Fibroblast of the aortic adventitia (primary cell): ENCODE results near the gene FAM120A. TPM values are rescaled to one million over a fixed set of nuclear protein-coding genes. Genes with fewer than 3 reads are reported as not detected.

ENCODE experiments used
- DNase-seq: peaks from one replicate; pipeline ENCODE4 v3.0.0-alpha.2; 2010; ENCODE audit warnings: low read depth
- H3K4me3 ChIP-seq: 2 replicates; pipeline ENCODE4 v1.5.1; 2011; ENCODE audit warnings: low read depth, mild to moderate bottlenecking, control low read depth, low read length, moderate library complexity
- total RNA-seq: library from RNA; depleted of rRNA; stranded (reverse); fragments of >200 nt; gene quantifications from 2 replicates; pipeline ENCODE4 v1.2.3, GENCODE V29; 2012; ENCODE audit warnings: low replicate concordance
- TF ChIP-seq, protein P1 (sequence below): IDR thresholded peaks from 2 replicates; pipeline ENCODE4 v1.5.1; 2011; ENCODE audit warnings: mild to moderate bottlenecking, low read length, control low read depth, inconsistent platforms; ENCODE audit not compliant: insufficient read depth

Gene FAM120A
- total RNA-seq, 1 donor, result 116 TPM

DNA sequence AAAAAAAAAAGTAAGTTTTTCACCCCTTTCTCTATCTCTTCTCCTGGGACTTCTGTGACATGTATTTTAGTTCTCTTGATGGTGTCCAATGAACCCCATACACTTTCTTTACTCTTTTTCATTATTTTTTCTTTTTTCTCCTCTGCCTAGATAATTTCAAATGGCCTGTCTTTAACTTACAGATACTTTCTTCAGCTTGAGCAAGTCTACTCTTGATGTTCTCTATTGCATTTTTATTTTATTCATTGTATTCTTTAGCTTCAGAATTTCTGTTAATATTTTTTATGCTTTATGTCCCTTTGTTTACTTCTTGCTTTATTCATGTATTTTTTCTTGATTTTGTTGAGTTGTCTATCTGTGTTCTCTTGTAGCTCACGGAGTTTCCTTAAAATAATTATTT, 32.5 kb upstream of the FAM120A start:
- no peak overlapping the region for H3K4me3 ChIP-seq
- DNase-seq, result no peak
- TF ChIP-seq, protein P1, sequence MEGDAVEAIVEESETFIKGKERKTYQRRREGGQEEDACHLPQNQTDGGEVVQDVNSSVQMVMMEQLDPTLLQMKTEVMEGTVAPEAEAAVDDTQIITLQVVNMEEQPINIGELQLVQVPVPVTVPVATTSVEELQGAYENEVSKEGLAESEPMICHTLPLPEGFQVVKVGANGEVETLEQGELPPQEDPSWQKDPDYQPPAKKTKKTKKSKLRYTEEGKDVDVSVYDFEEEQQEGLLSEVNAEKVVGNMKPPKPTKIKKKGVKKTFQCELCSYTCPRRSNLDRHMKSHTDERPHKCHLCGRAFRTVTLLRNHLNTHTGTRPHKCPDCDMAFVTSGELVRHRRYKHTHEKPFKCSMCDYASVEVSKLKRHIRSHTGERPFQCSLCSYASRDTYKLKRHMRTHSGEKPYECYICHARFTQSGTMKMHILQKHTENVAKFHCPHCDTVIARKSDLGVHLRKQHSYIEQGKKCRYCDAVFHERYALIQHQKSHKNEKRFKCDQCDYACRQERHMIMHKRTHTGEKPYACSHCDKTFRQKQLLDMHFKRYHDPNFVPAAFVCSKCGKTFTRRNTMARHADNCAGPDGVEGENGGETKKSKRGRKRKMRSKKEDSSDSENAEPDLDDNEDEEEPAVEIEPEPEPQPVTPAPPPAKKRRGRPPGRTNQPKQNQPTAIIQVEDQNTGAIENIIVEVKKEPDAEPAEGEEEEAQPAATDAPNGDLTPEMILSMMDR, result no peak

DNA sequence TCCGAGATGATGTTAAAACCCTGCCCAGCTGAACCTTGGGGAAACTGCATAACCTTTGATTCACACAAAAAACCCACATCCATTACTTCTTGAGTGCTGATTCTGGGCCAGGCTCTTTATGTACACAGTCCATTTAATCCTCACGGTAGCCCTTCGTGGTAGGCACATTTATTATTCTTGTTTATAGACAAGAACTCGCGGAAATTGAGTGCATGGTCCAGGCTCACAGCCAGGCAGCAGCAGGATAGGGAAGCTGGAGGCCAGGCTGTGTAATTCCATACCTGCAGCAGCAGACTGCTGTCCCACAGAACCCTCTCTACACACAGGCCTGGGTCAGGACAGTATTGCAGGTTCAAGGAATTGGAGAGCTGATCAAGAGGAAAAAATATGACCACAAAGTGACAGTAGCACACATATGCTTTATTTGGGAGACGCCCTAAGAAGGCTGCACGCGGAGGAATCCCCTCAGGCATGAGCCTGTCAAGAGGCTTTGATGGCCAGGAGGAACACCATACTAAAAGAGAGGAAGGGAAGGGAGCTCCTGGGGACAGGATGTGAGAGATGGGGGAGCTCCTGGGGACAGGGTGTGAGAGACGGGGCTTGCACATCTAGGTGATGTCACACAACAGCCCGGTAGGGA, 28.4 kb upstream of the FAM120A start:
- no peak overlapping the region for H3K4me3 ChIP-seq
- TF ChIP-seq, protein P1, result no peak

DNA sequence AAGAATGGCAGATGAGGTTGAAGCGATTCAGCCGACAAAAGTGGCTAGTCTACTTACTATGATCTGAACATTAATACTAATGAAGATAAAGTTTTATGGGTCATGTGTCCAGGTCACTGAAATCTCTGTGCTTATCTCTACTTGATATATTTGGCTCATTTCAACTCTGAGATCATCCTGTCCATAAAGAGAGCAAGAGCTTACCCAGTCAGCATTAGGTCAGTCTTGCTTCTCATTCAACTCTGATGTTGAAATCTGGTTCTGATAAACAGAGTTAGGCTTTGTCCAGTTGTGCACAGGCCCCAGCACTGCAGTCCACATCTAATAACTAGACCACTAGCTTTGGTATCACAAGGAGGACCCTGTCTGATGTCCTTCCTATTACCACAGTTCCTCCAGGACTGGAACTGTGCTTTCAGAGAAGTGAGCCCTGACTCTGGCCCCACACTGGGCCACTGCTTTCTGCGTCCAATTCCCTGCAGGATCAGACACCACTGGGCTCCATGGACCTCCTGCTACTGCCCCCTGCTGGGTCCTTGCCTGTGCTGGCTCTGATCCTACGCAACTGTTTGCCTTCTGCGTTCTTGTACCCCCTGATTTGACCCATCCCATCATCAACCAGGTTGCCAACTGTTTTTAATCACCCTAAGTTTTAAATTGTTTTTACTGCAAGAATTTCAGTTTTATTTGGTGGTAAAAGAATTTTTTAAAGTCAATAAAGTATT, 23.7 kb upstream of the FAM120A start:
- no peak for DNase-seq
- no peak overlapping the region for H3K4me3 ChIP-seq
- TF ChIP-seq, protein P1, result no peak

More for the DNA sequence above, 28.4 kb upstream of the FAM120A start:
- DNase-seq, result no peak

DNA sequence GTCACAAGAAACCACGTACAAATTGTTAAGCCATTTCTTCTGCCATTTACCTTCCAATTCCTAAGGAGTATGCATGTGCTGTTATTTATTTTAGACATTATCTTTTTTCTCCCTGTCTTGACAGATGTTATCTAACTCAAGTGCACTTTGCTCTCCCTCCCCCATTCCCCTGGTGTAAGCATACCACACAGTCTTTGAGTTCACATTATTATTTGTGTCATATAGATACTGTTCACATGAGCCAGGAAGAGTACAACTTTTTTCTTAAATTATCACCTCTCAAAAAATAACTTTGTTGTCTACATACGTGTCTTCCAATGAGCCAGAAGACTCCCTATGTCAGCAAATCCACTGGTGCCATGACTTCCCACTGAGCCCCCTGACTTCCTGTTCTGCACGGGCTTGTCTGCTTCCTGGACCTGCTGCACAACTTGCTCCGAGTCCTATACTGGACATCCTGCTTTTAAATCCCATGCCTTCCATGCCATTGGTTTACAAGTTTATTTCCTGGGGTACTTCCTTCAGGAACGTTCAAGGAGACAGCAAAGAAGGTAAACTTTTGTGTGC, 19.9 kb upstream of the FAM120A start:
- H3K4me3 ChIP-seq, result no peak overlapping the region
- no peak for DNase-seq
- TF ChIP-seq, protein P1, result no peak

DNA sequence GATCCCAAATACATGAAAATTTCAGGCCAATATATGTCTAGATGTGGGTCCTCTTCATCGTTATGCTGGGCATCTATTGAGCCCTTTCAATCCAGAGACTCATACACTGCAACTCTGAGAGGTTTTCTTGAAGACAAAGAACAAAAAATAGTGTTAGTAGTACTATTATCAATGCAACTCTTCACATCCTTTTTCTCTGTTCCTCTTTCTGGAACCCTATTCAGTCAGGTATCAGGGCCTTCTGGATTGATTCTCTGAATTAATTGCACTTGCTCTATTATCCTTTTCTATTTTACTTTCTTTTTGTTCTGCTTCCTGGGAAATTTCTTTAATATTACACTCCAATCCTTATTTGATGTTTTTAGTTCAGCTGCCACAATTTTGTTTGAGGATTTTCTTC, 18.5 kb upstream of the FAM120A start:
- TF ChIP-seq, protein P1, result no peak
- no peak for DNase-seq
- no peak overlapping the region for H3K4me3 ChIP-seq

DNA sequence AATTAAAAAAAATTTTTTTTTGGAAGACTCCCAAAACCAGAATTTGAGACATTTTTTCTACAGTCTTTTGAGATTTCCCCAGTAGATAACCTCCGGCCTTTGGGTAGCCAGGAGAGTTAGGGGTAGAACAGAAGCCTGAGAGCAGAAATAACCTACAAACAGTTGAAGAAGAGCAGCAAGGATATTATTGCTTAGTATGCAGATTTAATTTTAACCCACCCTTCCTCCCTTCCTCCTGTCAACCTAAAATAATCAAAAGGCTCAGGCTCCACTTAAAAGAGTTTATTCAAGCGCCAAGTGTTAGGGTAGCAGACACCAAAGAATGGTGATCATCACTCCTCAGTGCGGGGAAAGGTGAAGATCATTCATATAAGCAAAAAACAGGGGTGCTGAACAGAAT, 17.4 kb upstream of the FAM120A start:
- DNase-seq, result no peak
- TF ChIP-seq, protein P1, result no peak
- no peak overlapping the region for H3K4me3 ChIP-seq
